ENCODE results near the gene KCTD8.

DNA sequence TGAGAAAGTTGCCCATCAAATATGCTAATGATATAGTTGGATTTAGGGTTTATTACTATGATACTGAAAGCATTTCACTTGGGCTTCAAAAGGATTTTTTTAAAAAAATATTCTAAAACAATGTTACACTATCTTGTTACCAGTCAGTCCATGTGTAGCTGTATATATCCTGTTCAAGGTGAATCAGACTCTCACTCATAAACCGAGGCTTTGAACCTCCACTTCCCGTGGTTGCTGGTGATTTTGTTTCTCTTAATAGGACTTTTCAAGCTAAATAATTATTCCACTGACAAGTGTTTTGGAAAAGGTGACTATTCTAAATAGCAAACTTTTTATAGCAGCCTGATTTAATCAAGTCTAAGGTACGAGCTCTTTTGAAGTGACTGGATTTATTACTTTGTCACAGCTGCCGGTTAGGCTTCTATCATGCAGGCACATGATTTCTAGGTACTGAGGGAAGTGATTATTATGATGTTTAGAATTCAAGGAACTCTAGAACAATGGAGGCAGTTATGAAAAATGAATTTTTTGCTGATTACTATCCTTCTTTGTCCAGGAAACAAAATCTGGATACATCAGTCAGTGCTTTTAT lies 287.7 kb downstream of the KCTD8 start:
- no peak for TF ChIP-seq EZH2 (IDR thresholded peaks at IDR 0.05; ENCODE audit: borderline replicate concordance, low read length)
- TF ChIP-seq, protein P1, sequence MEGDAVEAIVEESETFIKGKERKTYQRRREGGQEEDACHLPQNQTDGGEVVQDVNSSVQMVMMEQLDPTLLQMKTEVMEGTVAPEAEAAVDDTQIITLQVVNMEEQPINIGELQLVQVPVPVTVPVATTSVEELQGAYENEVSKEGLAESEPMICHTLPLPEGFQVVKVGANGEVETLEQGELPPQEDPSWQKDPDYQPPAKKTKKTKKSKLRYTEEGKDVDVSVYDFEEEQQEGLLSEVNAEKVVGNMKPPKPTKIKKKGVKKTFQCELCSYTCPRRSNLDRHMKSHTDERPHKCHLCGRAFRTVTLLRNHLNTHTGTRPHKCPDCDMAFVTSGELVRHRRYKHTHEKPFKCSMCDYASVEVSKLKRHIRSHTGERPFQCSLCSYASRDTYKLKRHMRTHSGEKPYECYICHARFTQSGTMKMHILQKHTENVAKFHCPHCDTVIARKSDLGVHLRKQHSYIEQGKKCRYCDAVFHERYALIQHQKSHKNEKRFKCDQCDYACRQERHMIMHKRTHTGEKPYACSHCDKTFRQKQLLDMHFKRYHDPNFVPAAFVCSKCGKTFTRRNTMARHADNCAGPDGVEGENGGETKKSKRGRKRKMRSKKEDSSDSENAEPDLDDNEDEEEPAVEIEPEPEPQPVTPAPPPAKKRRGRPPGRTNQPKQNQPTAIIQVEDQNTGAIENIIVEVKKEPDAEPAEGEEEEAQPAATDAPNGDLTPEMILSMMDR (conservative IDR thresholded peaks at IDR 0.05 in 1 of 2, IDR thresholded peaks at IDR 0.05 in 1 of 2; ENCODE audit: extremely low read depth in 1 of 2, insufficient read depth in 1 of 2, low read depth in 1 of 2, low read length in 2 of 2): no peak

Data from mammary epithelial cell (primary cell).